Coronary artery (tissue), 2 donors: ENCODE data around the gene R3HCC1L.

Experiments
- DNase-seq: peaks from one replicate; pipeline ENCODE4 v3.0.0-alpha.2; 2017; ENCODE audit warnings: low spot score
- H3K27ac ChIP-seq, 2 donors: fragments of 200-600 bp; sonication (generic); one replicate each; pipeline ENCODE4 v1.5.1; 2016 to 2019
- H3K4me3 ChIP-seq: fragments of 200-600 bp; sonication (generic); 2 replicates; pipeline ENCODE4 v1.5.1; 2016; ENCODE audit warnings: mild to moderate bottlenecking, moderate library complexity
- TF ChIP-seq, protein P1 (sequence below): fragments of 200-600 bp; sonication (generic); IDR thresholded peaks from one replicate; pipeline ENCODE4 v1.5.1; 2019; ENCODE audit warnings: antibody characterized with exemption

Gene R3HCC1L

DNA sequence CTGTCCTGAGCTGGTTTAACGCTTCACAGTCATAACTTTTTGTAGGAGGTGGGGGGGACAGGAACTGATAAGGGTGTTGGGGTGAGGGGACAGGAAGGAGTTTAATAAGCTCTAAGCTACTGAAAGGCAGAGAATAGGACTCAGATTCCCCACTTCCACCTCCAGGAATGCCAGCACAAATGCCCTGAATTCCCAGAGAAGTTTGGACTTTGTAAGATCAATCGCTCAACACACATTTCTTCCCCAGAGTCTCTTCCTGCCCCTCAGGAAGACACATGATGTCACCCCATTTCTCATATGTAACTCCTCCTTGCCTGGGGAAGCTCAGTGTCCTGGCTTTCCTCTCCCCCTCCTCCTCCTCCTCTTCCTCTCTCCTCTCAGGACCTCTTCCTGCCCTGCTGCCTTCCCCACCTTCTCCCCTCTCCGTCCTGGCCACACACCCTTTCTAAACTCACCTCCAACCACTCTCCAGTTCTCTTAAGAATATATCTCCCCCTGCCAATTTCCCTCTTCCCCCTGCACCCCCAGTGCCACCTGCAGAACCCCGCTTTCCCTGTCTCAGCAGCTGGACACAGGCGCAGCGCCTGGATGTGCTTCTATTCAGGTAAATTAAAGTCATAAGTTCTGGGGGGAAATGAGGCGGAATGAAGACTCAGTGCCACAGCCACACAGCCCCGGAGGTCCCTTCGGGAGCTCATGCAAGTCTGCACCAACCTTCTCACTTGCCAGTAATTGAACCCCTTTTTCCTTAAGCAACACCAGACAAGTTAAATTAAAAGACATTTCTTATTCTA is 138.8 kb downstream of the R3HCC1L start:
- H3K4me3 ChIP-seq = no peak overlapping the region
- DNase-seq = no peak
- TF ChIP-seq, protein P1, sequence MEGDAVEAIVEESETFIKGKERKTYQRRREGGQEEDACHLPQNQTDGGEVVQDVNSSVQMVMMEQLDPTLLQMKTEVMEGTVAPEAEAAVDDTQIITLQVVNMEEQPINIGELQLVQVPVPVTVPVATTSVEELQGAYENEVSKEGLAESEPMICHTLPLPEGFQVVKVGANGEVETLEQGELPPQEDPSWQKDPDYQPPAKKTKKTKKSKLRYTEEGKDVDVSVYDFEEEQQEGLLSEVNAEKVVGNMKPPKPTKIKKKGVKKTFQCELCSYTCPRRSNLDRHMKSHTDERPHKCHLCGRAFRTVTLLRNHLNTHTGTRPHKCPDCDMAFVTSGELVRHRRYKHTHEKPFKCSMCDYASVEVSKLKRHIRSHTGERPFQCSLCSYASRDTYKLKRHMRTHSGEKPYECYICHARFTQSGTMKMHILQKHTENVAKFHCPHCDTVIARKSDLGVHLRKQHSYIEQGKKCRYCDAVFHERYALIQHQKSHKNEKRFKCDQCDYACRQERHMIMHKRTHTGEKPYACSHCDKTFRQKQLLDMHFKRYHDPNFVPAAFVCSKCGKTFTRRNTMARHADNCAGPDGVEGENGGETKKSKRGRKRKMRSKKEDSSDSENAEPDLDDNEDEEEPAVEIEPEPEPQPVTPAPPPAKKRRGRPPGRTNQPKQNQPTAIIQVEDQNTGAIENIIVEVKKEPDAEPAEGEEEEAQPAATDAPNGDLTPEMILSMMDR = no peak
- H3K27ac ChIP-seq = no peak overlapping the region

DNA sequence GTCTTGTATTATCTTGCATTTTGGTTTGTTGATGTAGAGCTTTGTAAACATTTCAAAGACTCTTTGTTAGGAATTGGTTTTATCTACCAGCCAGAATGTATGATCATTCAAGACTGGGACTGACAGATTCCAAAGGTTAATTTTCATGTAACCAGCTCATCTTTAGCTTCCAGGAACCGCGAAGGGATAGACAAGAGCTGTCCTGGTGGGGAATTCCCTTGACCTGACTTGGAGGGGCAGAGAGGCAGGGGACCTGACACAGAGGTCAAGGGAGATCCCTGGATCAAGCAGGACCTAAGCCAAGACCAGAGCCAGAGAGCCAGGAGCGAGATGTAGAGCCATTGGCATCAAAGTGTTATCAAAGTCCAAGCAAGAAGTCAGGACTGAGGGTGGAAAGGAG is 140.1 kb downstream of the R3HCC1L start:
- TF ChIP-seq, protein P1 = no peak
- H3K27ac ChIP-seq = no peak overlapping the region
- no peak for DNase-seq
- no peak overlapping the region for H3K4me3 ChIP-seq

DNA sequence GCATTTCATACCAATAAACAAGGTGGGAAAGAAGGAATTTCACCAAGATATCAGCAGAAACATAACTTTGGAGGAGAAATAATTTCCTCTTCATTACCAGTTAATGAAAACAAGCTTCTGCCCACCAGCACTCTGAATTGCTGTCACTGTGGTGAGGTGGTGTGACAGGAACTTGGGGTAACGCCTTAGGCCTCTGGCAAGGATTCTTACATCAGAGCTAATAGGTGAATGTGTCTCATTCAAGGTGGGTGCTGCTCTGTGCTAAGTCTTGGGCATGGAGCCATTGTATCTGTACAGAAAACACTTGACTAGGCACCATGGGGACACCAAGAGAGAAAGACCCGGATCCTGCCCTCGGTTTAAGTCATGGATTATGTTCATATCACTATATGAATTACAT is 141.9 kb downstream of the R3HCC1L start:
- Histone ChIP-seq H3K27ac (no peak overlapping the region), H3K4me3 (no peak overlapping the region)
- DNase-seq = no peak
- TF ChIP-seq, protein P1 = no peak

DNA sequence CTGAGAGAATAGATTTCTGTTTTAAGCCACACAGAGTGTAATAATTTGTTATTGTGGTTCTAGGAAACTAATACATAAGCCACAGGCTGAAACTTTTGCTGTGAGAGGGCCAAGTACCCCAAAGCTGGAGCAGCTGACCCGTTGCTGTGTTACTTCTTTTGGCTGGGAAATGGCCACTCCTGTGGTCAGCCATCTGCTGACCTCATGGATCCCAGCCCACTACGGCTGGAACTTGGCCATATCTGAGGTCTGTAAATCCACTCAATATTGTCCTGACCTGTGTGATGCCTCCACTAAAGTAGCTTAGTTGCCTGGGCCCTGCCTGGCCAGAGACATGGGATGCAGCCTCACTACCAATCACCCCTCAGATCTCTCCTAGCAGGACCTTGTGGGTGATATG is 151.0 kb downstream of the R3HCC1L start:
- no peak overlapping the region for H3K4me3 ChIP-seq
- TF ChIP-seq, protein P1 = no peak
- no peak overlapping the region for H3K27ac ChIP-seq
- no peak for DNase-seq

DNA sequence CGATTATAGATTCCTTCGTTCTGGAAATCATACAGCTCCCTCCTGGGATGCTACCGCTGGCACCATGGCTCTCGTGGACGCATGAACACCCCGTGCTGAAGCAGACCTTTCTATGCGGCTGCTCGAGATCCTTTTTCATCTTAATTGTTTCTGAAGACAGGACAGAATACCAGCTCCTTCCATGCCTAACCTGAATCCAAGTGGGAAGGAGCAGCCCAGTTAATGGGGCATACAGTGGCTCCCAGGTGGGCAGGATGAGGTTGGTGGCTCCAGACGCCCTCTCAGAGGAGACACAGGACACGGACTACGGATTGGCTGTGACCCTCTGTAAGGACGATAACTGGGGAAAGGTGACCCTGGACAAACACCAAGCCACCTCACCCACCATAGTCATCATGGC is 152.0 kb downstream of the R3HCC1L start:
- TF ChIP-seq, protein P1 = no peak
- Histone ChIP-seq H3K27ac (no peak overlapping the region), H3K4me3 (no peak overlapping the region)
- DNase-seq = no peak

DNA sequence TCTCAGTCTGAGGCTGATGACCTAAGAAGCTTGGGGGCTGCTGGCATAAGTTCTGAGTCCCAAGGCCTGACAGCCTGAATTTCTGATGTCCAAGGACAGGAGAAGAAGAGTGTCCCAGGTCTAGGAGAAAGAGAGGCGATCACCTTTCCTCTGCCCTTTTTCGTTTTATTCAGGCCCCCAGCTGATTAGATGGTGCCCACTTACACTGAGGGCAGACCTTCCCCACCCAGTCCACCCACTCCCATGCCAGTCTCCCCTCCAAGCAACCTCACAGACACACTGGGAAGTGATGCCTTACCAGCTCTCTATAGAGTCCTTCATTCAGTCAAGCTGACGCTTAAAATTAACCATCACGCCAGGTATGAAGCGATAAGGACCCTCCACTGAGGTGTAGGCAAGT is 152.9 kb downstream of the R3HCC1L start:
- H3K27ac ChIP-seq = no peak overlapping the region
- TF ChIP-seq, protein P1 = no peak
- H3K4me3 ChIP-seq = no peak overlapping the region
- no peak for DNase-seq

DNA sequence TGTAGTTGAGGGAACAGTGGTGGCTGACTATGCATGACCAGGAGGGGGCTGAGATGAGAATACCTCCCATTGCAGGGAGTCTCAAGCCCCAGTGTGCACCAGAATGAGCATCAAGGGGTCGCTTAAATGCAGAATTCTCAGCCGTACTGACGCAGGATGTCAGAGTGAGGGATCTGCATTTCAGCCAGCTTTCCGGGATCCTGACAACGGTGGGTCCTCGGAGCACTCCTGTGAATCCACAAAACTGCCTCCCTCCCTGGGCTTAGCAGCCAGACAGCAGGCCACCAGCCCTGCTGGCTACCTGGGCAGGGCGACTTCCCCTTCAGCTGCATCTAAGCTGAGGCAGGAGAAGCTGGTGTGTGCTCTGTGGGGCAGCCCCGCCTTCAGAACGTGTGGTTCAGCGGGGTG is 155.3 kb downstream of the R3HCC1L start:
- TF ChIP-seq, protein P1 = no peak
- Histone ChIP-seq H3K4me3 (no peak overlapping the region), H3K27ac (no peak overlapping the region)
- no peak for DNase-seq
